ENCODE results near the gene ARHGEF4. TPM values are rescaled to one million over a fixed set of nuclear protein-coding genes. Genes with fewer than 3 reads are reported as not detected.

Gene ARHGEF4
- total RNA-seq, 1 experiment from 2014 or later: 12.6 TPM

DNA sequence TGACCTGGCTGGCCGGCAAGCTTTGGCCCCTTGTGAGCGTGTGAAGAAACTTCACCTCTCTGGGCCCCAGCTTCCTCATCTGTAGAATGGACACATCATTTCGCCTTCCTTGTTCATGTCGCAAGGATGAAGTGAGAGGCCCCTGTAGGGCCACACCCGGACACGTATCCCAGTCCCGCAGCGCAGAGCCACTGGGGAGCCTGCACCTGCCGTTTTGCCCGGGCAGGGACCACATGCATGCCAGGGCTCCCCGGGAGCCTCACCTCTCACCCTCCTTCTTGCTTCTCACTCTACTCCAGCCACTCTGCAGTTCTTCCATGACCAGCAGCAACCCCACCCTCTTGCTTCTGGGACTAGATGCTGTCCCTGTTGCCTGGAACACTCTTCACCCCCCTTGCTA, 179.1 kb downstream of the ARHGEF4 start:
- Mint-ChIP-seq H3K27me3 (ENCODE audit: low read depth) (peaks cover 1% of the 10 kb centered on the region; the same call in 1 of the 2 replicates), H3K4me3 (no peak overlapping the region), H3K27ac (peak overlapping the region in 1 of 3 experiments; percentile 16; a peak in 1 of 7 replicates), H3K9me3 (no peaks in the 10 kb centered on the region), H3K36me3 (ENCODE audit: insufficient read depth in 1 of 3, low read depth in 3 of 3) (no peaks in the 10 kb centered on the region), H3K4me1 (peaks cover 14 to 18% of the 10 kb centered on the region in 2 experiments)
- H3K23me2 ChIP-seq (ENCODE audit: insufficient read length, low read depth, low read length, poor library complexity, severe bottlenecking): no peaks in the 10 kb centered on the region
- no peak overlapping the region for H2AFZ ChIP-seq (ENCODE audit: low read length)
- H4K91ac ChIP-seq (ENCODE audit: insufficient read length, low read depth, low read length): no peak overlapping the region
- H3K18ac ChIP-seq (ENCODE audit: insufficient read length, low read depth, low read length): no peak overlapping the region
- no peak overlapping the region for H2BK5ac ChIP-seq (ENCODE audit: insufficient read length, low read length)
- H3K27me3 ChIP-seq (ENCODE audit: insufficient read depth, low read length): no peaks in the 10 kb centered on the region
- H3T11ph ChIP-seq (ENCODE audit: low read length): no peak overlapping the region
- H3K9ac ChIP-seq (ENCODE audit: extremely low read depth, insufficient read length, low read length): no peak overlapping the region
- no peak overlapping the region for H3K4ac ChIP-seq (ENCODE audit: low read depth, low read length)
- no peak for DNase-seq
- H3K4me1 ChIP-seq (ENCODE audit: insufficient read depth, low read length): no peaks in the 10 kb centered on the region
- H3K9me3 ChIP-seq (ENCODE audit: control insufficient read depth, low read depth, low read length): no peaks in the 10 kb centered on the region
- WGBS (ENCODE audit: extremely low coverage, insufficient read length, low lambda C conversion rate): no CpG with 5 or more reads among the region's 11 CpGs
- no peak overlapping the region for H3K27ac ChIP-seq (ENCODE audit: insufficient read length, low read depth, low read length)
- no peak overlapping the region for H3K4me2 ChIP-seq (ENCODE audit: insufficient read depth, insufficient read length, low read length)
- no peaks in the 10 kb centered on the region for H3K79me2 ChIP-seq (ENCODE audit: insufficient read depth, low read length)
- no peak overlapping the region for H2BK20ac ChIP-seq (ENCODE audit: low read depth, low read length, poor library complexity, severe bottlenecking)
- H2BK120ac ChIP-seq (ENCODE audit: low read depth, low read length, poor library complexity, severe bottlenecking): no peak overlapping the region
- H4K20me1 ChIP-seq (ENCODE audit: control insufficient read depth, insufficient read depth, insufficient read length): no peaks in the 10 kb centered on the region
- no peak overlapping the region for H3K14ac ChIP-seq (ENCODE audit: insufficient read depth, low read length)
- TF ChIP-seq, protein P1, sequence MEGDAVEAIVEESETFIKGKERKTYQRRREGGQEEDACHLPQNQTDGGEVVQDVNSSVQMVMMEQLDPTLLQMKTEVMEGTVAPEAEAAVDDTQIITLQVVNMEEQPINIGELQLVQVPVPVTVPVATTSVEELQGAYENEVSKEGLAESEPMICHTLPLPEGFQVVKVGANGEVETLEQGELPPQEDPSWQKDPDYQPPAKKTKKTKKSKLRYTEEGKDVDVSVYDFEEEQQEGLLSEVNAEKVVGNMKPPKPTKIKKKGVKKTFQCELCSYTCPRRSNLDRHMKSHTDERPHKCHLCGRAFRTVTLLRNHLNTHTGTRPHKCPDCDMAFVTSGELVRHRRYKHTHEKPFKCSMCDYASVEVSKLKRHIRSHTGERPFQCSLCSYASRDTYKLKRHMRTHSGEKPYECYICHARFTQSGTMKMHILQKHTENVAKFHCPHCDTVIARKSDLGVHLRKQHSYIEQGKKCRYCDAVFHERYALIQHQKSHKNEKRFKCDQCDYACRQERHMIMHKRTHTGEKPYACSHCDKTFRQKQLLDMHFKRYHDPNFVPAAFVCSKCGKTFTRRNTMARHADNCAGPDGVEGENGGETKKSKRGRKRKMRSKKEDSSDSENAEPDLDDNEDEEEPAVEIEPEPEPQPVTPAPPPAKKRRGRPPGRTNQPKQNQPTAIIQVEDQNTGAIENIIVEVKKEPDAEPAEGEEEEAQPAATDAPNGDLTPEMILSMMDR (conservative IDR thresholded peaks at IDR 0.05): no peak
- H3K56ac ChIP-seq (ENCODE audit: insufficient read length, low read depth, low read length): no peak overlapping the region
- no peak overlapping the region for H4K5ac ChIP-seq (ENCODE audit: insufficient read length, low read depth, low read length)
- no peak overlapping the region for H2AK5ac ChIP-seq (ENCODE audit: insufficient read length, low read length)
- no peak overlapping the region for H3K23ac ChIP-seq (ENCODE audit: insufficient read length, low read depth, low read length)
- H3K79me1 ChIP-seq (ENCODE audit: insufficient read depth, low read depth, low read length, poor library complexity, severe bottlenecking): no peaks in the 10 kb centered on the region
- H4K8ac ChIP-seq (replicated peaks; ENCODE audit: insufficient read length, low read depth, low read length): no peak overlapping the region
- H2BK12ac ChIP-seq (ENCODE audit: insufficient read length, low read depth, low read length): no peak overlapping the region
- no peak overlapping the region for H2BK15ac ChIP-seq (ENCODE audit: low read depth, low read length)
